ENCODE measurements around the gene ALDH3B1. TPM values are rescaled to one million over a fixed set of nuclear protein-coding genes. Genes with fewer than 3 reads are reported as not detected.

ALDH3B1 gene
- total RNA-seq, 1 donor from 2014 or later, result 1.7 TPM

DNA sequence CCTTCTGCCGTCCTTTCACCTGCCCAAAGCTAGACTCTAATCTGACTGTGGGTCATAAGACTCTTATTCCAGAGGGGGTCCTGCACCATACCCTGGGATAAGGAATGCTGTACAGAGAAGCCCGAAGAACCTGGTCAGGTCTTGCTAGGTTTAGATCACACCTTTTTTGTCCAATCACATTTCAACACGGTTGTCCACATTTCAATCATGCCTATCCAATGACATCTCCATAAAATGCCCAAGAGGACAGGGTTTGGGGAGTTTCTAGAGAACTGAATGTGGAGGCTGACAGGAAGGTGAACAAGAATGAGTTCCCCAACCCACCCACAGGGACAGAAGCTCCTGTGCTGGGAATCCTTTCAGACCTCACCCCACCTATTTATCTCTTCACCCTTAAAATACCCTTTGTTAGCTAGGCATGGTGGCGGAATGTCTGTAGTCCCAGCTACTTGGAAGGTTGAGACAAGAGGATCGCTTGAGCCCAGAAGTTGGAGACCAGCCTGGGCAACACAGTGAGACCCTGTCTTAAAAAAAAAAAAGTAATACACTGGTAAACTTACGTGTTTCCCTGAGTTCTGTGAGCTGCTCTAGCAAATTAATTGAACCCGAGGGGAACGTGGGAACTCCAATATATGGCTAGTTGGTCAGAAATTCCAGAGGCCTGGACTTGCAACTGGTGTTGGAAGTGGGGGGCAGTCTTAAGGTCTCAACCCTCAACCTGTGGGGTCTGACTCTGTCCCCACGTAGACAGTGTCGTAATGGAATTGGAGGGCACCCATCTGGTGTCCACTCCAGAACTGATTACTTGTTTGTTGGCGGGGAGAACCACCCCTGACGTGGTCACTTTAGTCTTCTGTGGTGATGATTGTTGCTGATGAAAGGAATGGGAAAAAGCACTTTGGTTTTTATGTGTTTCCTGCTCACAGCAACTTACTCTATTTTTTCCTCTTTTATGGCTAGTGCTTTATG is 46.5 kb downstream of the ALDH3B1 start:
- Mint-ChIP-seq H3K27ac (no peak overlapping the region), H3K36me3 (peaks cover 15% of the 10 kb centered on the region), H3K9me3 (no peaks in the 10 kb centered on the region), H3K27me3 (no peaks in the 10 kb centered on the region), H3K4me1 (ENCODE audit: unreplicated experiment) (peaks cover 14% of the 10 kb centered on the region), H3K4me3 (no peak overlapping the region)
- no peak for DNase-seq (ENCODE audit: extremely low spot score, unreplicated experiment)
- TF ChIP-seq, protein P1, sequence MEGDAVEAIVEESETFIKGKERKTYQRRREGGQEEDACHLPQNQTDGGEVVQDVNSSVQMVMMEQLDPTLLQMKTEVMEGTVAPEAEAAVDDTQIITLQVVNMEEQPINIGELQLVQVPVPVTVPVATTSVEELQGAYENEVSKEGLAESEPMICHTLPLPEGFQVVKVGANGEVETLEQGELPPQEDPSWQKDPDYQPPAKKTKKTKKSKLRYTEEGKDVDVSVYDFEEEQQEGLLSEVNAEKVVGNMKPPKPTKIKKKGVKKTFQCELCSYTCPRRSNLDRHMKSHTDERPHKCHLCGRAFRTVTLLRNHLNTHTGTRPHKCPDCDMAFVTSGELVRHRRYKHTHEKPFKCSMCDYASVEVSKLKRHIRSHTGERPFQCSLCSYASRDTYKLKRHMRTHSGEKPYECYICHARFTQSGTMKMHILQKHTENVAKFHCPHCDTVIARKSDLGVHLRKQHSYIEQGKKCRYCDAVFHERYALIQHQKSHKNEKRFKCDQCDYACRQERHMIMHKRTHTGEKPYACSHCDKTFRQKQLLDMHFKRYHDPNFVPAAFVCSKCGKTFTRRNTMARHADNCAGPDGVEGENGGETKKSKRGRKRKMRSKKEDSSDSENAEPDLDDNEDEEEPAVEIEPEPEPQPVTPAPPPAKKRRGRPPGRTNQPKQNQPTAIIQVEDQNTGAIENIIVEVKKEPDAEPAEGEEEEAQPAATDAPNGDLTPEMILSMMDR (conservative IDR thresholded peaks at IDR 0.05), result no peak

DNA sequence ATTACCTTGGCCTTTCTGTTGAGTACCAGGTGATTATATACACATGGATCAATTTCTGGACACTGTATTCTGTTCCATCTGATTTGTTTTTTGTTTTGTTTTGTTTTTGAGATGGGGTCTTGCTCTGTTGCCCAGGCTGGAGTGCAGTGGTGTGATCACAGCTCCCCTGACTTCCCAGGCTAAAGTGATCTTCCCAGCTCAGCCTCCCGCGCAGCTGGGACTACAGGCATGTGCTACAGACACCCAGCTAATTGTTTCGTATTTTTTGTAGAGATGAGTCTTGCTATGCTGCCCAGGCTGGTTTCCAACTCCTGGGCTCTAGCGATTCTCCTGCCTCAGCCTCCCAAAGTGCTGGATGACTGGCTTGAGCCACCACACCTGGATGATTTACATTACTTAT is 47.7 kb downstream of the ALDH3B1 start:
- TF ChIP-seq, protein P1 (conservative IDR thresholded peaks at IDR 0.05), result no peak
- no peak overlapping the region for H3K4me3 Mint-ChIP-seq
- H3K27ac Mint-ChIP-seq, result no peak overlapping the region
- no peak for DNase-seq (ENCODE audit: extremely low spot score, unreplicated experiment)
- no peaks in the 10 kb centered on the region for H3K27me3 Mint-ChIP-seq
- peaks cover 6% of the 10 kb centered on the region for H3K4me1 Mint-ChIP-seq (ENCODE audit: unreplicated experiment)
- peaks cover 23% of the 10 kb centered on the region for H3K36me3 Mint-ChIP-seq
- H3K9me3 Mint-ChIP-seq, result no peaks in the 10 kb centered on the region

DNA sequence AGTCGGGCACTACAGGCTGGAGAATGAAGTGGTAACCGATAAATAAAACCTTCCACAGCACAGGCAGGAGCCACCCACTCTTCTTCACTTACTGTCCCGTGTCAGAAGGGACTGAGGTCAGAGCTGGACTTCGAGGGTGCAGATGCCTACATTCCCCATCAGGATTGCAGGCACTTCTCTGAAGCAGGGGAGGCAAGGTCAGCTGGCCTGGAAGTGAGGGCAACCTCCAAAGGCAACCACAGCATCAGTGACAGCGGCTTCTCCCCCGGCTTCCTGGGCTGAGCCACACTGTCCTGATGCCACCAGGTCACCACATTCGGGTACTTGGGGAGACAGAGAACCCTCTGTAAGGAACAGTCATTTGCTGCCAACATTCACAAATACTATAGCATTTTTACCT is 51.4 kb downstream of the ALDH3B1 start:
- H3K27me3 Mint-ChIP-seq, result no peaks in the 10 kb centered on the region
- H3K9me3 Mint-ChIP-seq, result no peaks in the 10 kb centered on the region
- no peak overlapping the region for H3K27ac Mint-ChIP-seq
- no peak for DNase-seq (ENCODE audit: extremely low spot score, unreplicated experiment)
- H3K4me3 Mint-ChIP-seq, result no peak overlapping the region
- TF ChIP-seq, protein P1 (conservative IDR thresholded peaks at IDR 0.05), result no peak
- H3K36me3 Mint-ChIP-seq, result peaks cover 31% of the 10 kb centered on the region
- H3K4me1 Mint-ChIP-seq (ENCODE audit: unreplicated experiment), result no peaks in the 10 kb centered on the region

DNA sequence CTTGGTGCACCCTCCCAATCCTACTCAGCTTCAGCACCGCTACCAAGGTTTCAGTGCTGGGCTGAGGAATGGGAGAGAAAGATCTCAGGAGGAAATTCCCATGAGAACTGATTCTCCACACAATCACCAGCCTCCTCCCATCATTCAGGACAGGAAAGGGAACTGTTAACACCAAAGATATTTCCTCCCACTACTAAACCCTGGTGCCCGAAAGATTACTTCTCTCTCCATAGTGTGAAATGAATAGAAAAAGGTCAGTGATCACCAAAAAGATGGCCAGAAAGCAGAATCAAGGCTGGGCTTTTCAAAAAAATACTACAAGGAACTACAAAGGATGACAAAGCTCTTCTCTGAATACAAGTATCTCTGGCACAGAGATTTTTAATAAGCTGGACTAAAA is 54.8 kb downstream of the ALDH3B1 start:
- TF ChIP-seq, protein P1 (conservative IDR thresholded peaks at IDR 0.05), result no peak
- peaks cover 39% of the 10 kb centered on the region for H3K36me3 Mint-ChIP-seq
- H3K27ac Mint-ChIP-seq, result no peak overlapping the region
- no peaks in the 10 kb centered on the region for H3K4me1 Mint-ChIP-seq (ENCODE audit: unreplicated experiment)
- no peak for DNase-seq (ENCODE audit: extremely low spot score, unreplicated experiment)
- no peak overlapping the region for H3K4me3 Mint-ChIP-seq
- no peaks in the 10 kb centered on the region for H3K9me3 Mint-ChIP-seq
- H3K27me3 Mint-ChIP-seq, result no peaks in the 10 kb centered on the region

DNA sequence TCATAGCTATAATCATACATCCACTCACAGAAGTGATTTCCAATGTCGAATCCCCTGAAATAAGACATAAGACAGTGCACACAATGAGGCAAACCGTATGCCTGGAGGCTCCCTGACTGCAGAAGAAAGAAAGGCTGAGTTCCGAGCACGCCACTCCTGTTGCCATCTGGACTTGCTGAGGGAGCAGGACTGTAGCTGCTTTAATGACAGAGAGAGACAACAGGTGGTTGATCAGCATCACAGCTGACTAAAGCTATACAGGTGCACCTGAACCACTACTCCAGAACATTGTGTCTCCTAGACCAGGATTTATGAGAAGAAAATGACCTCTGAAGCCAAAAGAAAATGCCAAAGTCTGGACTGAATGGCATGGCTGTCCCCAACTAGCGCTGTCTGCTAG is 55.7 kb downstream of the ALDH3B1 start:
- H3K27ac Mint-ChIP-seq, result no peak overlapping the region
- peaks cover 39% of the 10 kb centered on the region for H3K36me3 Mint-ChIP-seq
- TF ChIP-seq, protein P1 (conservative IDR thresholded peaks at IDR 0.05), result no peak
- H3K4me1 Mint-ChIP-seq (ENCODE audit: unreplicated experiment), result no peaks in the 10 kb centered on the region
- no peak overlapping the region for H3K4me3 Mint-ChIP-seq
- H3K27me3 Mint-ChIP-seq, result no peaks in the 10 kb centered on the region
- no peaks in the 10 kb centered on the region for H3K9me3 Mint-ChIP-seq
- no peak for DNase-seq (ENCODE audit: extremely low spot score, unreplicated experiment)

Measured in type B pancreatic cell (in vitro differentiated cells).